Activated naive CD8-positive, alpha-beta T cell treated with anti-CD3 and anti-CD28 coated beads, Interleukin-2, amount 10 ng/mL, durations not matched to agents 7 days and 5 days (primary cell): ENCODE measurements around the gene DEFB108B. TPM values are rescaled to one million over a fixed set of nuclear protein-coding genes. Genes with fewer than 3 reads are reported as not detected.
"Not testable (repeated sequence)": the region's sequence is repeated elsewhere in the genome, so short reads cannot be mapped to it uniquely, and the experiment has no call there.

Source experiments
- ATAC-seq: fragments of 150-1000 bp; cut with Tn5 transposase; one replicate; pipeline ENCODE4 v1.10.0; 2021; ENCODE audit warnings: low read depth, moderate library complexity
- POLR2A ChIA-PET: fragments of 350-600 bp; sonication (Branson Sonifier 250); formaldehyde crosslinking; loops from one replicate; lab custom pipeline; 2021; ENCODE audit warnings: antibody characterized with exemption; lab: Charles Lee
- DNase-seq: peaks from one replicate; pipeline ENCODE4 v3.0.0; 2021
- H3K27ac Mint-ChIP-seq: one replicate; pipeline ENCODE4 v1.8.0; 2022; ENCODE audit warnings: mild to moderate bottlenecking, mixed read lengths
- H3K27me3 Mint-ChIP-seq: one replicate; pipeline ENCODE4 v1.8.0; 2022; ENCODE audit warnings: mild to moderate bottlenecking, moderate library complexity, mixed read lengths
- H3K36me3 Mint-ChIP-seq: one replicate; pipeline ENCODE4 v1.8.0; 2021; ENCODE audit warnings: mild to moderate bottlenecking, mixed read lengths
- H3K4me1 Mint-ChIP-seq: one replicate; pipeline ENCODE4 v1.8.0; 2021; ENCODE audit warnings: mixed read lengths
- H3K4me3 Mint-ChIP-seq: one replicate; pipeline ENCODE4 v1.8.0; 2022; ENCODE audit warnings: mild to moderate bottlenecking, moderate library complexity, mixed read lengths
- H3K9me3 Mint-ChIP-seq: one replicate; pipeline ENCODE4 v1.8.0; 2021; ENCODE audit warnings: mixed read lengths
- total RNA-seq, 2 experiments: library from RNA; stranded (reverse); gene quantifications; one replicate each; pipeline ENCODE4 v1.2.3, GENCODE V29; 2021

DEFB108B gene, protein sequence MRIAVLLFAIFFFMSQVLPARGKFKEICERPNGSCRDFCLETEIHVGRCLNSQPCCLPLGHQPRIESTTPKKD
- not detected for total RNA-seq

DNA sequence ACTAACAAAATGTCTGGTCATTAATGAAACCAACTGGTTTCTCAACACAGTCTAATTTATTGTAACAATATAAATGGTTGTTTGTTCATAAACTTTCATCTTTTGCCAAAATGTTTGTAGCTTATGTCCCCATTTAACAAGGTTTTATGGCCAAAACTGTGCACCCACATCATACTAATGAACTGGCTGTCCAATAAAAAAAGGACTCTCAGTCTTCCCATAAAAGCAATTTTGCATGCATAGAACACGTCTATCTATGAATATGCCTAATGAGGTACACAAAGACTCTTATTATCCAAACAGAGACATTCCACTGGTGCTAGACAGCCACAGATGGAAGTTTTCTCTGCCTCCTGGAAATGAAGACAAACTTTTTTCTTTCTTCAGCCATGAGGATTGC is at the start of gene DEFB108B:
TSS of gene DEFB108B (plus strand) at position 390 of the 400 bp plus-strand sequence. CDS start at position 390, 0 bp downstream.
- H3K27ac Mint-ChIP-seq, POLR2A ChIA-PET, ATAC-seq, H3K36me3 Mint-ChIP-seq, H3K4me1 Mint-ChIP-seq, H3K4me3 Mint-ChIP-seq, H3K9me3 Mint-ChIP-seq, DNase-seq: not testable (repeated sequence)
- peaks cover 18% of the 10 kb centered on the region for H3K27me3 Mint-ChIP-seq

DNA sequence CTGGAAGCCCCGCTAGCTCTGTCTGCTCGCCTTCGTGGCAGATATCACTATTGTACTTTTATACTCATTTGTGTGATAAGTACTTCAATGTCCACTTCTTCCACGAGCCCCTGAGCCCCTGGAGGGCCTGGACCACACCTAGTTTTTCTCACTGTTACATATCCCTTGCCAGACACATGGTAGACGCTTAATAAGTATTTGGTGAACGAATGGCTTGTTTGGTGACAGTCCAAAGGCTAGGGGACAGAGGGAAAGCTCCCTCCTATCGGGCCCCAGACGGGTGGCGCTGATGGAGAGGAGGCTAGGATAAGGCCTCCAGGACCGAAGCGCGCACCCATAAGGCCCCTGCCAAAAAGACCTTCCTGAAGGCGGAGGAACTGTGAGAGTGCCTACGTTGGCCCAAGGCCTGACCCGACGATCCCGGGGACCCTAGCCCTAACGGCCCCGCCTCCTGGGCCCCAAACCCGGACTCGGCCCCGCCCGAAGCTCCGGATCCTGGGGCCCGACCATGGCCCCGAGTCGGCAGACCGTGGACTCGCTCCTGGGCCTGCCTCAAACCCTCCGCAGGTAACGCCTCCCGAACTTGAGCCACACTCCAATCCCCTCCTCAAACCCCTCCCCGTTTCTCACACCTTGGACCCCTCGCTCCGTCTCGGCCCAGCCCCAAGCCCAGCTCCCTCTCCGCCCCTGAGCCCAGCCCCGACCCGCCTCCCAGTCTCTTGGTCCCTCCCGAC is 46.7 kb upstream of the DEFB108B start:
- POLR2A ChIA-PET, H3K9me3 Mint-ChIP-seq, H3K27me3 Mint-ChIP-seq, DNase-seq, H3K36me3 Mint-ChIP-seq, H3K4me1 Mint-ChIP-seq: not testable (repeated sequence)
- Mint-ChIP-seq H3K27ac (peak overlapping the region; percentile 99), H3K4me3 (peak overlapping the region; percentile 99)
- ATAC-seq: peak; percentile 20

DNA sequence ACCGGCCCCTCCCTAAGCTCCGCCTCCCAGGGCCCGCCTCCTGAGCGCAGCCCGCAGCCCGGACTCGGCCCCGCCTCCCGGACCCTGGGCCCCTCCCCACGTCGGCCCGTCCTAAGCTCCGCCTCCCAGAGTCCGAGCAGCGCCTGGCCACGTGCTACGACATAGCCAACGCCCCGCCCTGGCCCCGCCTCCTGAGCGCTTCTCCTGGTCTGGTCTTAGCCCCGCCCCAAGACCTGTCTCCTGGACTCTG is 46.2 kb upstream of the DEFB108B start:
- H3K4me1 Mint-ChIP-seq, POLR2A ChIA-PET, H3K9me3 Mint-ChIP-seq, H3K36me3 Mint-ChIP-seq, H3K27me3 Mint-ChIP-seq: not testable (repeated sequence)
- H3K27ac Mint-ChIP-seq: peak overlapping the region; percentile 99
- peak overlapping the region; percentile 99 for H3K4me3 Mint-ChIP-seq
- ATAC-seq (peak; percentile 87), DNase-seq (peak; percentile 97)

DNA sequence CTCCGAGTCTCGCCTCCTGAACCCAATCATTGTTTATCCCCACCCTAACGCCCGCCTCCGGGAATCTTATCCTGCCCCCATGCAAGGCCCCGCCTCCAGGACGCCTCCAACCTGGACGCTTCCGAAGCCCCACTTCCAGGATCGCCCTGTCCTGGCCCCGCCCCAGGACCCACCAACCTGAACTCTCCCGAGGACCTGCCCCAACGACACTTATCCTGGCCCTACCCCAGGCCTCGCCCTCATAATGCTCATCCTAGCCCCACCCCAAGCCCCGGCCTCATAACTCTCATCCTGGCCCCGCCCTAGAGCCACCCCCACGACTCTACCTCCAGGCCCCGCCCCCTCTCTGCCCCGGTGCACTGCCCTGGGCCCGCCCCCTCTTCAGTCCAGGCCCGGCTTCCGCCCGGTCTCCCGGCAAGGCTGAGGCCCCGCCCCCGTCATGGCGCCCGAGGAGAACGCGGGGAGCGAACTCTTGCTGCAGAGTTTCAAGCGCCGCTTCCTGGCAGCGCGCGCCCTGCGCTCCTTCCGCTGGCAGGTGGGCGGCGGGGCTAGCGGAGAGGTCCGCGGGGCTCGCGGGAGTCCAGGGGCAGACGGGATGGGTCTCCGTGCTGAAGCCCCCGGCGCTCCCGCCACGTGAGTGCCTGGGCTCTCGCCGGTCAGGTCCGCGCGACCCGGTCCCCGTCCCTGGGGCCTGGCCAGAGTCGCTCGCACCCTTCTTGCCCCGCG is 45.7 kb upstream of the DEFB108B start:
- Mint-ChIP-seq H3K9me3 (no peaks in the 10 kb centered on the region), H3K27me3 (peaks cover 3% of the 10 kb centered on the region), H3K36me3 (no peaks in the 10 kb centered on the region), H3K27ac (peak overlapping the region; percentile 99), H3K4me3 (peak overlapping the region; percentile 99), H3K4me1 (peaks cover 9% of the 10 kb centered on the region)
- DNase-seq (peak; percentile 93), ATAC-seq (peak; percentile 97)
- POLR2A ChIA-PET: no interaction called here

- Mint-ChIP-seq H3K4me1 (peaks cover 12% of the 10 kb centered on the region), H3K4me3 (peak overlapping the region; percentile 99), H3K27ac (peak overlapping the region; percentile 86)
- H3K9me3 Mint-ChIP-seq, H3K27me3 Mint-ChIP-seq, ATAC-seq, H3K36me3 Mint-ChIP-seq, DNase-seq, POLR2A ChIA-PET: not testable (repeated sequence)
Observed at GRCh38 chr11:71787824-71788454, 45.1 kb upstream of the DEFB108B start.

GRCh38 chr11:71789444-71790196 is 43.4 kb upstream of the DEFB108B start:
- POLR2A ChIA-PET, H3K36me3 Mint-ChIP-seq, ATAC-seq, DNase-seq, H3K27ac Mint-ChIP-seq, H3K9me3 Mint-ChIP-seq, H3K4me3 Mint-ChIP-seq, H3K27me3 Mint-ChIP-seq: not testable (repeated sequence)
- H3K4me1 Mint-ChIP-seq: peaks cover 12% of the 10 kb centered on the region

DNA sequence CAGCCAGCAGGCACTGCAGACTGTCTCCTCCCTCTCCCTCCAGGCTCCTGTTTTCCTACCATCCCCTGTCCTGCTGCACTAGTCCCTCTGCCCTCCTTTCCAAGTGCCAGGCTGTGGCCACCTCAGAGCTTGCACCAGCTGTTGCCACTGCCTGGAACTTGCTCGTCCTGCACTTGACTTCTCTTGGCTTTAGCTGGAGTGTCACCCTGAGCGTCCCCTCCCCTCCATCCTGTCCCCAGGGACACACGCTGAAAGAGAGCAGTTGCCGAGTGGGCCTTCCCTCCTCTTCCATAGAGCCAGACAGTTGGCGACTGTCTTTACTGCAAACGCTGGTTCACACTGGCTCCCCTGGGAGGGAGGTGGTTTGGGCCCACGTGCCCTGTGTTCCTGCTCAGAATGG is 41.9 kb upstream of the DEFB108B start:
- H3K4me1 Mint-ChIP-seq: peaks cover 10% of the 10 kb centered on the region
- not testable (repeated sequence) for DNase-seq, H3K9me3 Mint-ChIP-seq, H3K27ac Mint-ChIP-seq, H3K27me3 Mint-ChIP-seq, H3K36me3 Mint-ChIP-seq, ATAC-seq, H3K4me3 Mint-ChIP-seq
- POLR2A ChIA-PET: interaction anchor here (0.6 kb wide), 1 partner anchor 1482 kb away, joined by 3 read pairs; no protein-coding TSS in a partner anchor

DNA sequence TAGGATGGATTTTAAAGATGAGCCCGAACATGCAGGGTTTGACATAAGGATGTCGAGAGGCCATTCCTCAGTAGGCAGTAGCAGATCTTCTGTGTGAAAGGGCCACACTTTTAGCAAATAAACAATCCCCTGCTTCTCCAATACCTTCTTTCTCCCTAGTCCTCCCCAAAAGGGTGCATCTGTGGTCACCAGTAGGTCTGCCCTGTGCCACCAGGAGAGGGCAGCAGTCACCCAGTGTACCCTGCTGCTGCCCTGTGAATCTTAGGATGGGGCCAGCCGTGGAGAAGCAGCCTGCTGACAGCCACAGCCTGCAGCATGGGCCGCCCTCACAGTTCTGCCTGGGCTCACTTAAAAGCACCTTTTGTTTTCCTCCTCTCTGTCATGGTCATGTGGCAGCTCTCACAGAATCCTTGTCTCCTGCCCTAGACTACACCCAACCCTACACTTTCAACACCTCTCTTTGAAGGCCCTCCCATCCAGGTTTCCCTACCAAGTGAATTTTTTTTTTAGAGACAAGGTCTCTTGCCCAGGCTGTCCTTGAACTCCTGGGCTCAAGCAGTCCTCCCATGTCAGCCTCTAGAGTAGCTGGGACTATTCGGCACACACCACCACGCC is 40.3 kb upstream of the DEFB108B start:
- H3K27ac Mint-ChIP-seq, H3K4me3 Mint-ChIP-seq, H3K9me3 Mint-ChIP-seq, H3K36me3 Mint-ChIP-seq, H3K4me1 Mint-ChIP-seq, ATAC-seq, H3K27me3 Mint-ChIP-seq, POLR2A ChIA-PET: not testable (repeated sequence)
- peak; percentile 58 for DNase-seq

GRCh38 chr11:71794386-71795040 is 38.5 kb upstream of the DEFB108B start:
- POLR2A ChIA-PET, H3K4me3 Mint-ChIP-seq, H3K9me3 Mint-ChIP-seq, H3K4me1 Mint-ChIP-seq, H3K27ac Mint-ChIP-seq, H3K27me3 Mint-ChIP-seq, ATAC-seq, H3K36me3 Mint-ChIP-seq, DNase-seq: not testable (repeated sequence)

DNA sequence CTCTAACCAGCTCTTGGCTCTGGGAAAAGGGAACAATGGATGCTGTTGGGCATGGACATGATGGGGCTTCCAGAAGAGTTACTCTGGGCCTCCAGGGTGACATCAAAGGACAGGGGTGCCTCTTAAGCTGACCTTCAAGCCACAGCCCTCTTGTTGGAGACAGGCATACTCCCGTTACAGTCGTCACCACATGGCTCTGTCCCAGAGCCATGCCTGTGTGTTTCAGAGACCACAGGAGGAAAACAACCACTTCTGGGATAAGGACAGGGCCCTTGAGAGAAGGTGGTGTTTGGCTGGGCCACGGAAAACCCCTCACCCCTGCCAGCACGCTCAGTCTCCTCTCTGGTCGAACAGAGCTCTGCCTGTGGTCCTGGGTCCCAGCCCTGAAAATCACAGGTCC is 37.8 kb upstream of the DEFB108B start:
- H3K9me3 Mint-ChIP-seq, DNase-seq, H3K36me3 Mint-ChIP-seq, H3K4me1 Mint-ChIP-seq, ATAC-seq, POLR2A ChIA-PET, H3K27ac Mint-ChIP-seq, H3K4me3 Mint-ChIP-seq, H3K27me3 Mint-ChIP-seq: not testable (repeated sequence)

DNA sequence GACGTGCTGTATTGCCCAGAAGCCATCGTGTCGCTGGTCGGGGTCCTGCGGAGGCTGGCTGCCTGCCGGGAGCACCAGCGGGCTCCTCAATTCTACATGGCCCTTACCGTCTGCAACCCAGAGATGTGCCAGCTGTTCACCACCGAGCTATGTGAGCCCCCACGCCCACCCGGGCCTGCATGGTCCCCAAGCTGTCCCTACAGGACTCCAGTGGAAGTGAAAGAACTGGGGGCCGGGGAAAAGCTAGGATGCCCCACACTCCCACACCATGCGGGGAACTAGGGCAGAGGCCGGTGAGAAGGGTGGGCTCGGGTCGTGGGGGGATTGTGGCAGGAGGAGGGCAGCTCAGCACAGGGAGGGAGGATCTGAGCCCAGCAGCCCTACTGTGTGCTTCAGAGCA is 37.0 kb upstream of the DEFB108B start:
- DNase-seq, H3K36me3 Mint-ChIP-seq, ATAC-seq, H3K27me3 Mint-ChIP-seq, H3K4me3 Mint-ChIP-seq, POLR2A ChIA-PET, H3K9me3 Mint-ChIP-seq, H3K27ac Mint-ChIP-seq: not testable (repeated sequence)
- H3K4me1 Mint-ChIP-seq: peaks cover 11% of the 10 kb centered on the region

DNA sequence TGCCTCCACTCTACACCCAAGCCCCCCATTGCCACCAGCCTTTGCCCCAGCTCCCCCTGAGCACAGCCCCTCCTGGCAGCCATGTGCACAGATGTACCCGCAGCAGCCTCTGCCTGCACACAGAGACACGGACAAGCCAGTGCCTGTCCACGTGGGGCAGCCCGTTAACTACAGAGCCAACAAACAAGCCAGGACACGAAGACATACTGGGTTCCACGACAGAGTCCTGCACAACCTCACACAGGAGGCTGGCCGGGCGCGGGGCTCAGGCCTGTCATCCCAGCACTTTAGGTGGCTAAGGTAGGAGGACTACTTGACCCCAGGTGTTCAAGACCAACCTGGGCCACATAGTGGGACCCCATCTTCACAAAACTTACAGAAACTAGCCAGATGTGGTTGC is 36.2 kb upstream of the DEFB108B start:
- H3K27ac Mint-ChIP-seq, ATAC-seq, H3K9me3 Mint-ChIP-seq, H3K27me3 Mint-ChIP-seq, H3K4me3 Mint-ChIP-seq, H3K36me3 Mint-ChIP-seq, POLR2A ChIA-PET, DNase-seq: not testable (repeated sequence)
- H3K4me1 Mint-ChIP-seq: peaks cover 11% of the 10 kb centered on the region
